ENCODE data around the gene ERCC8. TPM values are rescaled to one million over a fixed set of nuclear protein-coding genes. Genes with fewer than 3 reads are reported as not detected.
"Not testable (repeated sequence)": the region's sequence is repeated elsewhere in the genome, so short reads cannot be mapped to it uniquely, and the experiment has no call there.

The ERCC8 gene
- total RNA-seq, 2 experiments from 2014 or later, result 7.6 to 10.2 TPM

DNA sequence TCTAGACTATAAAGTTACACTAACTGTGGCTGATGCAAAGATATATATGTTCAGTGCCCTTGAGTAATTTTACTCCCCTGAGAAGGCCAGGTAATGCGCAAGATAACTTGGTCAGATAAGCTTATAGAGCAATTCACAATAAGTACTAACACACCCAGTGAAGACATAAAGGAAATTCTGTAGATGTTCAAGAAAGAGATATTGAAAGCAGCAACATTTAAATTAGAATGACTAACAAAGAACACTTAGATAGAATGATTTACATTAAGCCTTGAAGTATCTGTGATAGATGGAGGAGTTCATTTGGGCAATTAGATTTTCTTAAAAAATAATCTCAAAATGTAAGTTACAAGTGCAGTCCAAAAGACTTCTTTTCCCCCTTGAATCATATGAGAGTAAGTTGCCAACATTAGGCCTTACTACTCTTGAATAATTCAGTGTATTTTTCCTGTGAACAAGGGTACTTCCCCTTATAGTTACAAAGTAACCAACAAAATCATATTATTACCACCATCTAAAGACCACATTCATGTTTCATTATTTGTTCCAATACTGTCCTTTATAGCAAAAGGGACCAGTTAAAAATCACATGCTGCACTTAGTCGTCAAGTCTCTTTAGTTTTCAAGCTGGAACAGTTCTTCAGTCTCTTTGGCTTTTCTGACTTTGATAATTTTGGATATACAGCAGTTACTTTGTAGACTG, 56.4 kb downstream of the ERCC8 start:
- no peaks in the 10 kb centered on the region for H3K27me3 Mint-ChIP-seq
- H3K36me3 Mint-ChIP-seq, result peaks cover 11% of the 10 kb centered on the region
- H3K4me3 Mint-ChIP-seq, result no peak overlapping the region
- CTCF ChIA-PET, result no interaction called here
- no peak for ATAC-seq
- H3K4me1 Mint-ChIP-seq, result no peaks in the 10 kb centered on the region
- DNase-seq, result no peak
- H3K27ac Mint-ChIP-seq, result no peak overlapping the region
- H3K9me3 Mint-ChIP-seq (ENCODE audit: low read depth), result no peaks in the 10 kb centered on the region

DNA sequence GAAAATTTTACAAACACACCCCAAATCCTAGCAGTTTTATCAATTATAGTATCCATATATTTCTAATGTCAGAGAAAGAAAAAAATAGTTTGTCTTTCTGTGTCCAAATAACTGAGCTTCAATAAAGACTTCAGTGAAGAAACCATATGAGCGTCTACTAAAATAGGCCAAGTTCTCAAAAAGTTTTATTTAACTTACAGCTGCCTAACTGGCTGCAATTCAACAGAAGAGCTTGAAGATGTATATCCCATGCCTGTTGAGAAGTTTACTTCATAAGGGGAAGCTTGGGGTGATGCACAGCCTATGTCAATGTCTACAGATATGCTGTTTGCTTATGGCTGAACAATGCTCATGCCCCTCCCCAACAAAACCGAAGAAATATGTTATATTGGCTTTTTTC, 57.1 kb downstream of the ERCC8 start:
- no peak overlapping the region for H3K27ac Mint-ChIP-seq
- H3K4me1 Mint-ChIP-seq, result no peaks in the 10 kb centered on the region
- H3K36me3 Mint-ChIP-seq, result peaks cover 9% of the 10 kb centered on the region
- H3K9me3 Mint-ChIP-seq (ENCODE audit: low read depth), result no peaks in the 10 kb centered on the region
- no peak for ATAC-seq
- CTCF ChIA-PET, result no interaction called here
- DNase-seq, result no peak
- H3K27me3 Mint-ChIP-seq, result no peaks in the 10 kb centered on the region
- no peak overlapping the region for H3K4me3 Mint-ChIP-seq

DNA sequence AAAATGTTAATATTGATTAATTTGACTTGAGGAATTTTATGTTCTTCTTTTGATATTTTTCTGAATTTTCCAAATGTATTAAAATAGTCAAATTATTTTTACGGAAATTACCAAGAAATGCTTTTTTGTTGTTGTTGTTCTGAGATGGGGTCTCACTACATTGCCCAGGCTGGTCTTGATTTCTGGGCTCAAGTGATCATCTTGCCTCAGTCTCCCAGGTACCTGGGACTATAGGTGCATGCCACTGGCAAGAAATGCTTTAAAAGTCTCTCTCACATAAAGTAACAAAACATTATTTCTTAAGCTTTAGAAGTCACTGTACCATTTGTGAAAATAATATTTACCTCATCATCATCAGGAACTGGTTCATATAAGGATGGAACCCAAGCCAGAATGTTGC, 57.8 kb downstream of the ERCC8 start:
- H3K27me3 Mint-ChIP-seq, result no peaks in the 10 kb centered on the region
- no peaks in the 10 kb centered on the region for H3K4me1 Mint-ChIP-seq
- H3K36me3 Mint-ChIP-seq, result peaks cover 12% of the 10 kb centered on the region
- no peak overlapping the region for H3K4me3 Mint-ChIP-seq
- CTCF ChIA-PET, result no interaction called here
- H3K9me3 Mint-ChIP-seq (ENCODE audit: low read depth), result no peaks in the 10 kb centered on the region
- no peak for DNase-seq
- no peak overlapping the region for H3K27ac Mint-ChIP-seq
- no peak for ATAC-seq

DNA sequence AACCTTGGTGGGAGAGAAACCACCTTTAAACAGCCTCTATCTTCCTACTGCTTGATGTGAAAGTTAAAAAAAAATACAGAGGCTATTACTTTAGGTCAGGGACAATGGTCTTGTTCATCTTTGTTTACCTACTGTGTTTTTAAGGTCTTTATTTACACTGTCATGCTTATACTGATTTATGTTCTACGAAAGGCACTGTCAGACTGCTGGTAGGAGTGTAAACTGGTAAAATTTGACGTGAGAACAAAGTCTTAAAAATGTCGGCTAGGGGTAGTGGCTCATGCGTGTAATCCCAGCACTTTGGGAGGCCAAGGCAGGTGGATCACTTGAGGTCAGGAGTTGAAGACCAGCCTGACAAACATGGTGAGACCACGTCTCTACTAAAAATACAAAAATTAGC, 58.7 kb downstream of the ERCC8 start:
- CTCF ChIA-PET, result no interaction called here
- DNase-seq (no peak), ATAC-seq (no peak)
- H3K9me3 Mint-ChIP-seq (ENCODE audit: low read depth), result no peaks in the 10 kb centered on the region
- H3K36me3 Mint-ChIP-seq, result peaks cover 17% of the 10 kb centered on the region
- no peaks in the 10 kb centered on the region for H3K4me1 Mint-ChIP-seq
- H3K4me3 Mint-ChIP-seq, result no peak overlapping the region
- no peak overlapping the region for H3K27ac Mint-ChIP-seq
- H3K27me3 Mint-ChIP-seq, result no peaks in the 10 kb centered on the region

DNA sequence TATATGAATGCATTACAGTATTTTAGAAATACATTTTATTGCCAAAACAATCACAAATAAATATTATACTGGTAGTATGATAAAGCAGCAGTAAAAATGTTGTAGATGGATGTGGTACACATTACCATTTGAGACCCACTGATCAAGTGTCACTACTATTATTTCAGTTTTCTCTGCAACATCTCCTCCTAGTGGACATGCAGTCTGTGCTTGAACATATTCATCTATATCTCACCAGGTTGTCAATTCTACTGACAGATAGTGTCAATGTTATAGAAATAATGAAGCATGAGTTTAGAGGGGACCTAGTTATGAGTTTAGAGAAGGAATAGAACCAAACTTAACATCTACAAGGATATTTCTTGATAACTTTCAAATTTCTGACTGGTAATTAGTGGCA, 61.6 kb downstream of the ERCC8 start:
- CTCF ChIA-PET, result no interaction called here
- no peak for ATAC-seq
- H3K4me3 Mint-ChIP-seq, result no peak overlapping the region

DNA sequence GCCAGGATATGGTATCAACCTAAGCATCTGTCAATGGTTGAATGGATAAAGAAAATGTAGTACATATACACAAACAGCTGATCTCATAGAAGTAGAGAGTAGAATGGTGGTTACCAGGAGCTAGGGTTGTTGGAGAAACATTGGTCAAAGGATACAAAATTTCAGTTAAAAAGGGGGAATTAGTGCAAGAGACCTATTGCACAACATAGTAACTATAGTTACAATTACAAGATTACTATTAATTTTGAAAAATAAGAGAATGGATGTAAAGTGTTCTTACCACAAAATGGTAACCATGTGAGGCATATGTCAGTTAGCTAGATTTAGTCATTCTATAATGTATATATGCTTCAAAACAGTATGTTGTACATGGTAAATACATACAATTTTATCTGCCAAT, 72.0 kb downstream of the ERCC8 start:
- Mint-ChIP-seq H3K27ac (no peak overlapping the region), H3K4me1 (no peaks in the 10 kb centered on the region), H3K36me3 (peaks cover 10% of the 10 kb centered on the region), H3K9me3 (ENCODE audit: low read depth) (peaks cover 8% of the 10 kb centered on the region), H3K27me3 (no peaks in the 10 kb centered on the region), H3K4me3 (no peak overlapping the region)
- CTCF ChIA-PET, result no interaction called here
- ATAC-seq (no peak), DNase-seq (no peak)

More for the DNA sequence above, 61.6 kb downstream of the ERCC8 start:
- no peak for DNase-seq
- Mint-ChIP-seq H3K9me3 (ENCODE audit: low read depth) (no peaks in the 10 kb centered on the region), H3K27me3 (no peaks in the 10 kb centered on the region), H3K4me1 (no peaks in the 10 kb centered on the region), H3K27ac (no peak overlapping the region), H3K36me3 (peaks cover 13% of the 10 kb centered on the region)

DNA sequence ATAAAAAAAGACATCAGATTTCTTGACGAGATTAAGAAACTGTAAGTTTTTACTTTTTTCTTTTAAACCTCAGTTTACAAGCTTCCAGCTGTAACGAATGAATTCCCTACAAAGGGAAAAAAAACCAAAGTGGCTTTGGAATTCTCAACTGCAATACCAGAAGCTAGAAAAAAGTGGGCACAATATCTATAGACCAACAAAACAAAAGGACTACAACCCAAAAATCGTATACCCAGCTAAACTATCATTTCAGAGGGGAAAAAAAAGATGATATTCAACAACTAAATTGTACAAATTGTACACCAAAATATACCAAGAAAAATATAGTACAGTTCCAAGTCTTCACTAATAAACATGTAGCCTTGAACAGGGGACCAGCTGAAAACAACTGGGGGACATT, 74.0 kb downstream of the ERCC8 start:
- CTCF ChIA-PET, result no interaction called here

DNA sequence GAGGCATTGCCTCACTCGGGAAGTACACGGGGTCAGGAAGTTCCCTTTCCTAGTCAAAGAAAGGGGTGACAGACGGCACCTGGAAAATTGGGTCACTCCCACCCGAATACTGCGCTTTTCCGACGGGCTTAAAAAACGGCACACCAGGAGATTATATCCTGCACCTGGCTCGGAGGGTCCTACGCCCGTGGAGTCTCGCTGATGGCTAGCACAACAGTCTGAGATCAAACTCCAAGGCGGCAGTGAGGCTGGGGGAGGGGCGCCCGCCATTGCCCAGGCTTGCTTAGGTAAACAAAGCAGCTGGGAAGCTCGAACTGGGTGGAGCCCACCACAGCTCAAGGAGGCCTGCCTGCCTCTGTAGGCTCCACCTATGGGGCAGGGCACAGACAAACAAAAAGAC, 84.3 kb downstream of the ERCC8 start:
- H3K27ac Mint-ChIP-seq; CTCF ChIA-PET; H3K9me3 Mint-ChIP-seq (ENCODE audit: low read depth); ATAC-seq; DNase-seq; H3K36me3 Mint-ChIP-seq; H3K4me1 Mint-ChIP-seq; H3K4me3 Mint-ChIP-seq; H3K27me3 Mint-ChIP-seq: not testable (repeated sequence)

More for the DNA sequence above, 74.0 kb downstream of the ERCC8 start:
- Mint-ChIP-seq H3K36me3 (peaks cover 10% of the 10 kb centered on the region), H3K4me1 (no peaks in the 10 kb centered on the region), H3K9me3 (ENCODE audit: low read depth) (peaks cover 8% of the 10 kb centered on the region), H3K4me3 (no peak overlapping the region), H3K27ac (no peak overlapping the region), H3K27me3 (no peaks in the 10 kb centered on the region)
- ATAC-seq (no peak), DNase-seq (no peak)

DNA sequence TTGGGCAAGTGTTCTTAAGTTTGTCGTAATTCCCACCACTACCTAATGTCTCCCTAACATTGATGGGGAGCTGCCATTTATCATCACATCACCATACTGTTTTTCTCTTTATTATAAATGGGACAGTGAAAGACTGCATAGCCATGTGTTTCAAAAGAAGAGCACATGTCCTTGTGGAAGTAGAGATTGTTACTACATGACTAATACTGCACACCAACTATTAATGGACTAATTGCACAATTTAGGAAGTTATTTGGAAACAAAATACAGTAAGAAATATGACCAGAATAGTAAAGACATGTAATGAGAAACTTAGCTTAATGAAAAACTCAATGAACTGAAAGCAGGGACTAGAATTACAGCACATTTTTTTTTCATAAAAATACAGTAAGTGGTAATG, 88.8 kb downstream of the ERCC8 start:
- Mint-ChIP-seq H3K9me3 (ENCODE audit: low read depth) (peaks cover 4% of the 10 kb centered on the region), H3K27me3 (no peaks in the 10 kb centered on the region), H3K4me1 (no peaks in the 10 kb centered on the region), H3K4me3 (no peak overlapping the region), H3K36me3 (peaks cover 4% of the 10 kb centered on the region), H3K27ac (no peak overlapping the region)
- CTCF ChIA-PET, result interaction anchor here (0.7 kb wide), 1 partner anchor 11 kb away, joined by 4 read pairs; no protein-coding TSS in a partner anchor
- DNase-seq (no peak), ATAC-seq (no peak)

DNA sequence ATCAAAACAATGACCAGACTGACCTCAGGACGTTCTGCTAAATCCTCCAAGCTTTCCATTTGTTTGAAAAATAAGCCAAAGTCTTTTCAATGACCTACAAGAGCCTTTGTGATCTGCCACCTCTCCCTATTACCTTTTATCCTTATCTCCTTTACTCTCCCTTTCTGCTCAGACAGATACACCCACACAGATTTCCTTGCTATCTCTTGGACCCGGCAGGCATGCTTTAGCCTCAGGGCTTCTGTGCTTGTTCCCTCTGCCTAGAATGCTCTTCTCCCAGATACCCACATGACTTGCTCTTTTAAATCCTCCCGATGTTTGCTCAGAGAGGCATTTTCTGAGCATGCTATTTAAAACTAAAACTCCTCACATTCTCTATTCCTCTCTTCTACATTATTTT, 91.9 kb downstream of the ERCC8 start:
- H3K4me1 Mint-ChIP-seq, result no peaks in the 10 kb centered on the region
- peaks cover 3% of the 10 kb centered on the region for H3K36me3 Mint-ChIP-seq
- DNase-seq (no peak), ATAC-seq (no peak)
- CTCF ChIA-PET, result no interaction called here
- H3K9me3 Mint-ChIP-seq (ENCODE audit: low read depth), result no peaks in the 10 kb centered on the region
- no peak overlapping the region for H3K27ac Mint-ChIP-seq
- no peak overlapping the region for H3K4me3 Mint-ChIP-seq
- peaks cover 2% of the 10 kb centered on the region for H3K27me3 Mint-ChIP-seq

DNA sequence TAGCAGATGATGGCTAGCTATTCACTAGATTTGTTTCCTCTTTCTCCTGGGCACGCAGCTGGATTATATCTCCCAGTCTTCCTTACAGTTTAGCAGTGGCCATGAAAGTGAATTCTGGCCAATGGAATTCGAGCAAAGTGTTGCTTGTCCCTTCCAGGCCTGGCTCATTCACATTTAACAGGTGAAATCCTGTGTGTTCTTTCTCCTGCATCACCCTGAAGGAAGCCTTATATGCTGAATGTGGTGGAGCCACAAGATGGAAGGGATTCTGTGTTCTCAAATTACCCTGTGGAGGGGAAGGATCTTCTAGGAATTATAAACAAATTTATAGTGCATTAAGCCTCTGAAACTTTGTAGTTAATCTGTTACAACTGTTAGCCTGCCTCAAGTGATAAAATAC, 92.6 kb downstream of the ERCC8 start:
- CTCF ChIA-PET, result no interaction called here
- H3K27ac Mint-ChIP-seq, result no peak overlapping the region

DNA sequence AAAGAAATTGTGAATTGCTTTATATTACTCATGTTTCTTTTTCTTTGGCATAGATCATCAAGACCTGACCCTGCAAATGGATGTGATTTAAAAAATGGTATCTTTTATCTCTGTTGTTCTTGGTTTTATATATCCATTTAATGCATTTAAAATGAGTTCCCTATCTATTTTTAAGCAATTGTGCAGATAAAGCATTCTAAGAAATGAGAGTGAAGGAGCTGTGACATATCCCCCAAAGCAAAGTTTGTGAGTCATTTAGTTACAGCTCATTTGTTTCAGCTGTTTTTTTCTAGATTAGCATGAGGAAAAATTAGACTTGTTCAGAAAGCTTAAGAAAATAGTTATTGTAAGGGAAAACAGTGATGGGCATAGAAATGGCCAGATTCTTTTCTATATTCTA, 93.2 kb downstream of the ERCC8 start:
- Mint-ChIP-seq H3K36me3 (no peaks in the 10 kb centered on the region), H3K4me1 (no peaks in the 10 kb centered on the region), H3K9me3 (ENCODE audit: low read depth) (no peaks in the 10 kb centered on the region), H3K4me3 (no peak overlapping the region), H3K27ac (no peak overlapping the region), H3K27me3 (peaks cover 7% of the 10 kb centered on the region)
- CTCF ChIA-PET, result no interaction called here
- ATAC-seq (no peak), DNase-seq (no peak)

More for the DNA sequence above, 92.6 kb downstream of the ERCC8 start:
- Mint-ChIP-seq H3K9me3 (ENCODE audit: low read depth) (no peaks in the 10 kb centered on the region), H3K27me3 (peaks cover 4% of the 10 kb centered on the region), H3K36me3 (no peaks in the 10 kb centered on the region), H3K4me1 (no peaks in the 10 kb centered on the region), H3K4me3 (no peak overlapping the region)
- no peak for ATAC-seq
- DNase-seq, result no peak

DNA sequence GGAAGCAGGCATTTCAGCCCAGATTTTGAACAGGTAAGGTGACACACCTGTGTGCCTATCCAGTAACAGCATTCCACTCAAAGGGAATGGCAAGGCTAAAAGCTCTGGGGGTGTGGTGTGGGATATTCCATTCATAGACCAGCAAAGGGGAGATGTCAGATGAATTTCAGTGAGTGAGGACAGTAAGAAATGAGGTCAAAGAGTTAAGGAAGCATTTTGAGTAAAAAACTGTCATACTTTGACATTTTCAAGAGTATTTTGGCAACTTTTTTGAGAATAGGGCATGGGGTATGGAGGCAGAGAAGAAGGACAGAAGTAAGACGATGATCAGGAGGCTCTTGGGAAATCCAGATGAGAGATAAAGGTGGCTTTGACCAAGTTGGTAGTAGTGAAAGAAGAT, 98.6 kb downstream of the ERCC8 start:
- Mint-ChIP-seq H3K27me3 (peaks cover 51% of the 10 kb centered on the region), H3K4me3 (no peak overlapping the region), H3K27ac (no peak overlapping the region), H3K36me3 (no peaks in the 10 kb centered on the region), H3K4me1 (peaks cover 14% of the 10 kb centered on the region), H3K9me3 (ENCODE audit: low read depth) (no peaks in the 10 kb centered on the region)
- CTCF ChIA-PET, result no interaction called here
- DNase-seq (no peak), ATAC-seq (no peak)

DNA sequence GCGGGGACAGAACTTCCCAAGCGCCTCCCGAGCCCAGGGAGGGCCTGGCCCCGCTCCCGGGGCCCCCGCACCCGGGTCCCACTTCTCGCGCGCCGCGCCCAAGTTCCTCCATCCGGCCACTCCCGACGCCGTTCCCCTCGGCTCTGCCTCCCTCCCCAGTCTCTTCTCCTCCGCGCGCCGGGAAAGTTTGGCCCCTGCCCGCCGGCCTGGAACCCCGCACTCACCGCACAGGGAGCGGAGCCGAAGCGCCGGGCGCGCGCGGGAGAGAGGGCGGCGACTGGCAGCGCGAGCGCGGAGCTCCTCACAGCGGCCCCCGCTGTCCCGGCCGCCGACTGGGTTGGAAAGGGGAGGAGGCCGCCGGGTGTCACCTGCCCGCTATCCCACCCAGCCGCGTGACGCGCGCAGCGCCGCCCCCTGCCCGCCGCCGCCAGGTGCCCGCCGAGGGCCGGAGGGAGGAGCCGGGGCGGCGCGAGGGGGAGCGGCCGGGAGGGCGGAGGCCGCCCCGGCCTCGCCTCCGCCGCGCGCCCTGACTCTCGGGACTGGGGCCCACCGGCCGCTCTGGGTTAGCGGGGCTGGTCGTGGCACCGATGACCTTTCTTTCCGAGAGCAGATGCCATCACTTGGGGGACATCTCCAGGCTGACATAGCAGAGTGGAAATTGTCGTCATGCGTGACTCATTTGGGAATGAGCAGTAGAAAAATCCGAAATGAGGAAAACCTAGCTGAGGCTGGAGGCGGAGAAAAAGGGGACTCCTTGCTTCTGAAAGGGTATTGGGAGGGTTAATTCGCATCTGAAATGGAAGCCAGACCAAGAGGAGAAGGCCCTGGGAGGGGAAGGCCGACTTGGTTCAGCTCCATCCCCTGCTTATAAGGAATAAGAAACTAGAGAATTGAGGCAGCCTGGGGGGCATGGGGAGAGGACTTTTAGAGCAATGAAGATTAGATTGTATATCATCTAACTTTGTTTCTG, 100.6 kb downstream of the ERCC8 start, which contains the start of gene ELOVL7:
ELOVL7 (minus strand) TSS at position 334 of the 970 bp plus-strand sequence. CDS start 56,872 bp downstream, outside the sequence.
- no peaks in the 10 kb centered on the region for H3K36me3 Mint-ChIP-seq
- ATAC-seq (peak; percentile 94), DNase-seq (peak; percentile 76)
- CTCF ChIA-PET, result interaction anchor here (0.7 to 1.6 kb wide), 4 partner anchors 17 to 167 kb away, joined by 3 to 6 read pairs (median 3); partner anchors contain the start of gene DEPDC1B
- H3K4me1 Mint-ChIP-seq, result peaks cover 14% of the 10 kb centered on the region
- H3K4me3 Mint-ChIP-seq, result peak within 1 kb of the TSS; percentile 75
- H3K27me3 Mint-ChIP-seq, result peaks cover 61% of the 10 kb centered on the region
- no peaks in the 10 kb centered on the region for H3K9me3 Mint-ChIP-seq (ENCODE audit: low read depth)
- H3K27ac Mint-ChIP-seq, result no peak within 1 kb of the TSS

Measured in activated CD8-positive, alpha-beta memory T cell treated with anti-CD3 and anti-CD28 coated beads, Interleukin-2, amount 10 ng/mL, durations not matched to agents 7 days and 5 days (primary cell).